ELR (cell line): ENCODE results near the gene DDC.
A peak's percentile ranks its signal among the peaks of the same experiment; 100 is the strongest.
"Not testable (repeated sequence)": the region's sequence is repeated elsewhere in the genome, so short reads cannot be mapped to it uniquely, and the experiment has no call there.

ENCODE experiments used
- DNase-seq: peaks from one replicate; pipeline ENCODE4 v3.0.0-alpha.2; 2015; ENCODE audit warnings: low read depth

Gene DDC

DNA sequence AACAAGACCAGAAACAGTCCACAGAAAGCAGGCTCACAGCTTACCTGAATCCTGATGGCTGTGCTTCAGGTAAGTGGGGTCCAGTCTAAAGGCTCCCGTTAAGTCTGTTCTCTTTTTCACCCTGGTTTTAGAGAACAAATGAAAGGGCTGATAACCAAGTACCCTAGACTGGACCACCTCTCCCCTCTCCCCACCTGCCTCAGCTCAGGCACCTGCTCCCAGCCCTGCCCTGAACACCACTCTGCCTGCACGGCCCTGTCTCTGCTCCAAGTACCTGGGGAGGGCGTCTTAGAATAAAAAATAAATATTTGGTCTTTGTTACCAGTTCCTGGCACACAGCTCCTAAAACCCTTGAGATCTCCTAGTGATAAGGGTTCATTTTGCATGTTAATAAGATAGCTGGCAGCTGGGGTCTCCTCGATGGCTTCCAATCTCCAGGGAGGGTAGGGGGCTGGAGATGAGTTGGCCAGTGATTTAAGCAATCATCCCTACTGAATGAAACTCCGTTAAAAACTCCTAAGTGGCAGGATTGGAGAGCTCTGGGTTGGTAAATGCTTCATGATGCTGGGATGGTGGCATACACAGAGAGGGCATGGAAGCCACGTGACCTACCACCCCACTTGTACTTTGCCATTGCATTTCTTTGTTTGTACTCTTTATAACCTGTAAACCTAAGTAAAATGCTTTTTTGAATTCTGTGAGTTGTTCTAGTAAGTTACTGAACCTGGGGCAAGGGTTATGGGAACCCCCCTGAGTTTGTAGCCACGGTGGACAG, 85.3 kb downstream of the DDC start:
- no peak for DNase-seq

DNA sequence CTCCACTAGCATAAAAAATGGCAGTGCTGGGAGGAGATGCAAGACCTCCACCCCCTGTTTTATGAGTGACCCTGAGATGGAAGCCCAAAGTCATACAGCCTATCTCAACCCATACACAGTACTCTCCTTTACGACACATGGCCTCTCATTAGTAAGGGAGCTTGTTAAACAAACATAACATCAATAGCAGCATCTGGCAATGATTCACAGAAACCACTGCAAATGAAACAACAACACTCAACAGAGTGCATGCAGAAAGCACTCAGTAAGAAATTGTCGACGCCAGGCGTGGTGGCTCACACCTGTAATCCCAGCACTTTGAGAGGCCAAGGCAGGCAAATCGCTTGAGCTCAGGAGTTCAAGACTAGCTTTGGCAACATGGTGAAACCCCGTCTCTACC, 87.6 kb downstream of the DDC start:
- DNase-seq = no peak

DNA sequence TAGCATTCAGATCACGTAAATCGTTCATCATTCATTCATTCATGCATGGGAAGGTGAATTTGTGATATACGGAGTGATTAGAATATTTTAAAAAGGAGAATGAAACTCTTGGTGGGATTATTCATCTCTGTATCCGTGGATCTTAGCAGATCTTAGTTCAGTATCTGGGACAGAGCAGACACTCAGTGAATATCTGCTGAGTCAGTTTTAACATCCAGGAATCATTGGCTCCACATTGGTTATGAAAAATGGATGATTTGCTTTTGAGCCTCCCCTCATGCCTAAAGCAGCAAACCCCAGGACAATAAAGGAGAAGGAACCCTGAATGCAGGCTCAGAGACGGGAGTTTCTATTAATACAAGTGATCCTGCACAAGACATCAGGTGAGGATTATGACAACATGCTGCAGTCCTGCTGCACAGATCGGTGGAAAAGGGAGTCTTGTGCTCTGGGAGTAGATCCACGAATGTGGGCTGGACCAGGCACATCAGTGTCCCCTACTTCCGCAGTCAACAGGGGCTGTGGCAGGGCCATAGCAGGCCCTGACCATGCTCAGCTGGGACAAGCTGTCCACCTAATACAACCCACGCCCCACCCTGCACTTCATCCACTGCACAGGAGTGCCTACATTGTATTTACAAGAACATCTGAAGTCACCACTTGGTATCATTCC, 88.1 kb downstream of the DDC start:
- DNase-seq = no peak

GRCh38 chr7:50475340-50475739, 89.9 kb downstream of the DDC start:
- DNase-seq = no peak

GRCh38 chr7:50474382-50475160, 90.6 kb downstream of the DDC start:
- DNase-seq = no peak

DNA sequence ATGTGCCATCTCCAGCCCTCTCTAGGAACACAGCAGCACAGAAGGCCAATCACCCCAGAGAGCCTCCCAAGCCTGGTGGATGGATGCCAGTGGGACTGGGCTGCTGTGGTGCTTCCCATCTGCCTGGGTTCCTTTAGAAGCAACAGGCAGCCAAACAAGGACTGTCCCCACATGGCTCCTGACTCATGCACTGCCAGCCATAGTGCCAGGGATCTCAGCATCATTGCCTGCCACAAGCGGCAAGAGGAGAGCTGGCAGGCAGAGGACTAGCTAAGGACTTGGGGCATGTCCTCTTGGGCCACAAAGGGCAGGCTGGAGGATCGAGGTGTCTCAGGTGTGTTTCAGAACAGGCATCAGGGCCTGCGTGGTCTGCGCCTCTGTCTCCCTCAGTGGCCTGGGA, 91.7 kb downstream of the DDC start:
- DNase-seq = no peak

GRCh38 chr7:50472427-50472826, 92.8 kb downstream of the DDC start:
- DNase-seq = no peak

DNA sequence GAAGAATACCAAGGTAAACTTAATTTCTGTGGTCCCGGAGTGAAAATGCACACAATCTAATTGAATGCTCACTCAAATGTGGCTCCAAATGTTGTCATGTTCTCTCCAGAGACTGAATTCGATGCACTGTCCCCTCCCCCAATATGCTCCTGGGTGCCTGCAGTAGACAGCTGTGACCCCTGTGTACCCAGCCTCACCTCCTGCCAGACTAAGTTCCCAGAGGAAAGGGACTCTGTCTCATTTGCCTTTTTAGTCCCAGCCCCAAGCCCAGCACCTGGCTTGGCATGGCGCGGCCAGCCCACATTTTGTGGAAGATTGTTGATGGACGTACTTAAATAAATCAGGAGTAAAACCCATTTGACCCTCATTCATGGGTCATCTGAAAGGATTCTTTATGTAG, 93.2 kb downstream of the DDC start:
- DNase-seq = no peak

DNA sequence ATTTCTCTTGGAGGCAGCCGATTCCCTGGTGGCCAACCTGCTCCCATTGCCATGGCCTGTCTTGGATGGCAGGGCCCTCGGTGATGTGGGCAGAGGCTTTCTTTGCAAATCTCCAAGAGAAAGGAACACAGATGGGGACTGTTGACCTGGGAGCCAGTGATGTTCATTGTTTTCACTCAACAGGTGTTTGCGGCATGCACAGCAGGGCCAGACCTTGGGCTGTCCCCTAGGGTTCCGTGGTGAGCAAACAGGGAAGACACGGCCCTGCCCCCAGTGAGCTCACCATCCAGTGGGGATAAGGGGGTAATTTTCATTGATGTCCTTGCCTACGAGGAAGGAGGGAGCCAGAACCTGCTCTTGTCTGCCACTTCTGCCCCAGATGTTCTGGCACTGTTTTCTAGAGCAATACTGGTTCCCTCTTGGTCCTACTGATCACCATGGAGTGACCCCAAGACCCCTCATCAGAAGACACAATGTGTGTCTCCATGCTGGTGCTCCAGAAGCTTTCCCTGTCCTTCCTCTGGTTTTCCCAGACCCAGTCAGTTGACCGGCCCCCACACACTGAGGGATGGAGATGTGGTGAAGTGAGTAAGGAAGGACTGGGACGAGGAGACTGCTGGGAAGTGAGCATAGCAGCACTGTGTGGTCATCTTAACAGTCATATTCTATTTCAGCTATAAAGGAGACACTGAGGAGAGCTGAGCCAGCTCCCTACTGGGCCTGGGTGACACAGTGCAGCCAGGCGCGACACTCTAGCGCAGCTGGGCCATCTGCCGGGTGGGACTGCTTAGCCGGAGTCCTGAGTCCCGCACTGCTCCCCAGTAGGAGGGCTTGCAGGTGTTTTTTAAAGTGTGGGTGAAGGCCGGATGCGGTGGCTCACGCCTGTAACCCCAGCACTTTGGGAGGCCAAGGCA, 94.7 kb downstream of the DDC start:
- DNase-seq = no peak

DNA sequence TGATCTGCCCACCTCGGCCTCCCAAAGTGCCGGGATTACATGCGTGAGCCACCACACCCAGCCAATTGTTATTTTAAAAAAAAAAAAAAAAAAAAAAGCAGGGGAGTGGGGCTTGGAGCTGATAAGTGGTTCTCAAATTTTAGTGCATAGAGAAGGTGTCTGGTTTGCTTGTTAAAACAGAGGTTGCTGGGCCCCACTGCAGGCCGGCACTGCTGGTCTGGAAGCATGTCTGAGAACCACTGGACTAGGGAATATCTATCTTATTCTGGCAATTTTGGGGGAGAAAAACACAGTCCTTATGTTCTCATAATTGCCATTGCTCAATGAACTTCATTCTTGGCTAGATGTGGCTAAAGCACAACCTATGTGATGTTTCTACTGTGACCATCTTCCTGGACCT, 96.0 kb downstream of the DDC start:
- DNase-seq = no peak

- DNase-seq = peak; percentile 74
These were observed 97.2 kb downstream of the DDC start for GRCh38 chr7:50467817-50468610.

DNA sequence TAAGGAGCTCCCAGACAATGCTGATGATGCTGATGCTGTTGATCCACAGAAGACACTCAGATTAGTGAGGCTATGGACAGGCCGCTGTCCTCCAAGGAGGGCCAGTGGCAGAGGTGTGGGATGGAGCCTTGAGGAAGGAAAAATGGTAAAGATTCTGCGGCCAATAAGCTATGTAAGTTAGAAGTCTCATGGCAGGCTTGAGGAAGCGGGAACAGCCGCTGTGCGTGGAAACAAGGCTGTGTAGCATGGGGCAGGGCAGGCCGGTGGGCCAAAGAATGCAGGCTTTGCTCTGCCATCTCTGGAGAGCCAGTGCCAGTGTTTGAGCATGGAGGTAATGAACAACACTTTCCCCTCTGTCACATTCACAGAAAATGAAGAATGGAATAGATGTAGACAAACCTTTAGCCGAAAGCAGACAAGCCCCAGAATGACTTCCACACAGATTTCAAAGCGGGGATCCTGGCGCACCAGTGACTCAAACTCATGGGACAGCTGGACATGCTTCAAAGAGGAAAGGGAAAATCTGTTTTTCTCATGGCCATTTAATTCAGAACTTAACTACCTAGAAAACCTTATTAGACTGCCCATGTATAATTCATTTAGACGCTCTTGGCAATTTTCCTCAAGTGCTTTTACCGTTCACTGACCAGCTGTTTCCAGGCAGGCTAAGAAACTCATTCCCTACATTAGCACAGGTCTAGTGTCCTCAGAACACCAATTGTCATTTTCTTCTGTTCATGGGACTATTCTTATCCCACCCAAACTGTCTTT, 98.2 kb downstream of the DDC start:
- DNase-seq = no peak

GRCh38 chr7:50463035-50463434, 102.2 kb downstream of the DDC start:
- DNase-seq = no peak

DNA sequence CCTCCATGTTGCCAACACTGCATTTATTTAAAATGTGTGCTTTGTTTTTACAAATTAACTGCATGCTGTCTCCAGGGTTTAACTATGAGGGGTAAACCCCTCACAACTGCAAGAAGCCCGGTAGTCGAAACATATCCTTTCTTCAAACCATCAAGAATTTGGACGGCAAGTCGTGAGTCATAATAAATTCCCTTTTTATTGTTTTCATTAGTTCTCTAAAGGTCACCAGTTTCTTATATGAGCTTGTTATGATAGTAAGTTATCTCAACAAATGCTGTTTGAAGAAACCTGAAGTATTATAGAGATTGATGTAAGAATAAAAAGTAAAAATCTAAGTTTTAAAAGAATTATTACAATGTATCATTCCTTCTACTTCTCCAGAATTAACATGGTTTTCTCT, 102.8 kb downstream of the DDC start:
- DNase-seq = no peak

GRCh38 chr7:50461695-50462094, 103.5 kb downstream of the DDC start:
- no peak for DNase-seq

DNA sequence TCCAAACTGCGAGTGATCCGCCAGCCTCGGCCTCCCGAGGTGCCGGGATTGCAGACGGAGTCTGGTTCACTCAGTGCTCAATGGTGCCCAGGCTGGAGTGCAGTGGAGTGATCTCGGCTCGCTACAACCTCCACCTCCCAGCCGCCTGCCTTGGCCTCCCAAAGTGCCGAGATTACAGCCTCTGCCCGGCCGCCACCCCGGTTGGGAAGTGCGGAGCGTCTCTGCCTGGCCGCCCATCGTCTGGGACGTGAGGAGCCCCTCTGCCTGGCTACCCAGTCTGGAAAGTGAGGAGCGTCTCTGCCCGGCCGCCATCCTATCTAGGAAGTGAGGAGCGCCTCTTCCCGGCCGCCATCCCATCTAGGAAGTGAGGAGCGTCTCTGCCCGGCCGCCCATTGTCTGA, 106.0 kb downstream of the DDC start:
- not testable (repeated sequence) for DNase-seq

GRCh38 chr7:50458651-50459050, 106.6 kb downstream of the DDC start:
- not testable (repeated sequence) for DNase-seq

DNA sequence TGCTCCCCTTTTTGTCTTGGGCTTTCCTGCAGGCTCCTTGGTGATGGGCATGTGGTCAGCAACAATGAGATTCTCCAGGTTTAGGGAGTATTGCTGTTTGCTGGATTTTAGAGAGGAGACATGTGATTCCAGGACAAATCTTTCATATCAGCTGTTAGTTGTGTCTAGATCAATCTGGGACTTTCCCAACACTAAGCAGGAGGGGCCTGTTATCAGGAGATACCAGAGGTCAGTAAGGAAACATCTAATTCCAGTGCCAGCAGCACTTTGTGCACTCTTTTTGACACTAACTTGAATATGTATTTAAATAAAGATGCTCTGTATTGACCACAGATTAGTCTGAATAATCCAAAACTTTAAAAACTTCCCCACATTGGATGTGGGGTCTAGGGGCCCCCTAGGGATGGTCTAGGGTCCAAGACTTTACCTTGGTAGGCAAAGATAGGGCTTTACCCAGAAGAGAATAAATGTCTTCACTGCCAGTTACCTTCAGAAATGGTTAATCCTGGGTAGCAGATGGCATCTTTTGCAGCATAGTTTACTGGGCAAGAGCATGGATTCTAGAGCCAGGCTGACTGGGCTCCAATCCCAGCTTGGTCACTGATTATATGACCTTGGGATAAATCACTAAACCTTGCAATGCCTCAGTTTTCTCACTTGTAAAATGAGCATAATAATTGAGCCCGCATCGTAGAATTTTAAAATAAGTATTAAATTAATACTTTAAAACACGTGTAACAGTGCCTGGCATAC, 108.7 kb downstream of the DDC start:
- DNase-seq = no peak

- DNase-seq = no peak
These were observed 109.5 kb downstream of the DDC start for GRCh38 chr7:50455658-50456057.

DNA sequence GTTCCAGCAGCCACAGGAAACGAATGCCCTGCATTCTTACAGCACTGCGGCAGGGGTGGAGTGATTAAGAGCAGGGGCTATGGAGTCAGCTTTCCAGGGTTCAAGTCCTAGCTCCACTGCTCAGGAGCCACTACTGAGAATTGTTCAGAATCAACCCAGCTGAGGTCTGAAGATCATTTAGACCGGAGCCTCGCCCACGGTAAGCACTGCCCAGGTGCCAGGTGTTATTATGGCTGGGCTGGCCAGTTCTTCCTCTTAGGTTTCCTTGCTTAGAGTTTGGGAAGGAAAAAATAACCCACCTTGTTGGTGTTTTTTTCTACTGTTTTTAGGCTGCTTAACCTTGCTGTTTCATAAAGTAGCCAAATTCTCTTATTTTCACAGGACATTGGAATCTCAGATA, 110.2 kb downstream of the DDC start:
- DNase-seq = no peak
